Omental fat pad (tissue), 4 donors: ENCODE data around the gene KIAA0753. TPM values are rescaled to one million over a fixed set of nuclear protein-coding genes. Genes with fewer than 3 reads are reported as not detected.

Experiments
- ATAC-seq: fragments of 150-250 bp; one replicate; pipeline ENCODE4 v1.9.1; 2016; ENCODE audit warnings: mild to moderate bottlenecking, moderate library complexity; ENCODE audit not compliant: low FRiP score
- DNase-seq: peaks from one replicate; pipeline ENCODE4 v3.0.0-alpha.2; 2019; ENCODE audit warnings: low spot score
- total RNA-seq, 4 donors: library from RNA; depleted of rRNA; stranded (reverse); fragments of >200 nt; gene quantifications; one replicate each; pipeline ENCODE4 v1.1.0, GENCODE V29; 2016
- TF ChIP-seq, protein P1 (sequence below), 3 donors: fragments of 450-650 bp; IDR thresholded peaks; one replicate each; pipeline ENCODE4 v1.5.1; 2016 to 2017; ENCODE audit warnings: antibody characterized with exemption in 3 of 3, mild to moderate bottlenecking in 3 of 3, moderate library complexity in 2 of 3

Gene KIAA0753
- total RNA-seq, result 10 to 100 TPM in 3 of 4 donors, 1 to 10 TPM in 1; 9.5 to 11.8 (median 11.1) TPM

DNA sequence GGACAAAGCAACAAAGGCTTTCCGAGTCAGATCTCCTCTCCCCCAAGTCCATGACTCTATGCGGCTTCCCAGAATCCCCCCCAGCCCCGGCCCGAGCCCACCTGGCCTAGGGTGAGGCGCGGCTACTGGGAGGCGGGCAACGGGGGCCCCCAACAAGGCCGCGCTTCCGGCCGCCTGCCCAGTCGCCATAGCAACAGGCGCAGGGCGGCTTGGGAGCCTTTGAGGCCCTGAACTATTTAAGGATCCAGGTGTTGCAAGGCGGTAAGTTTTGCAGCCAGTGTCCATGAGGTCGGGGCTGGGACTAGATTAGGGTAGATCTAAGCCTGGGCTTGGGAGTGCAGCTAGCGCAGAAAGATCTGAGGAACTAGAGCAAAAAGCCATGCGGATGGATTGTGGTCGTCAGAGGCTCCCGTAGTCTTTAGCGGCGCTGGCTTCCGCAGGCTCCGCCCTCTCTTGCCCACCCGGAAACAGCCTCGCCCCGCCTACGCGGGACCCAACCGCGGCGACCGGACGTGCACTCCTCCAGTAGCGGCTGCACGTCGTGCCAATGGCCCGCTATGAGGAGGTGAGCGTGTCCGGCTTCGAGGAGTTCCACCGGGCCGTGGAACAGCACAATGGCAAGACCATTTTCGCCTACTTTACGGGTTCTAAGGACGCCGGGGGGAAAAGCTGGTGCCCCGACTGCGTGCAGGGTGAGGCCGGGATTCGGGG is at the start of gene KIAA0753, which contains the start of gene TXNDC17:
TSS of gene KIAA0753 (minus strand) at position 176 of the 711 bp plus-strand sequence. CDS start 5,608 bp downstream, outside the sequence.
TSS of gene TXNDC17 (plus strand) at position 525 of the 711 bp plus-strand sequence. CDS start at position 548, 23 bp downstream.
- TF ChIP-seq, protein P1, sequence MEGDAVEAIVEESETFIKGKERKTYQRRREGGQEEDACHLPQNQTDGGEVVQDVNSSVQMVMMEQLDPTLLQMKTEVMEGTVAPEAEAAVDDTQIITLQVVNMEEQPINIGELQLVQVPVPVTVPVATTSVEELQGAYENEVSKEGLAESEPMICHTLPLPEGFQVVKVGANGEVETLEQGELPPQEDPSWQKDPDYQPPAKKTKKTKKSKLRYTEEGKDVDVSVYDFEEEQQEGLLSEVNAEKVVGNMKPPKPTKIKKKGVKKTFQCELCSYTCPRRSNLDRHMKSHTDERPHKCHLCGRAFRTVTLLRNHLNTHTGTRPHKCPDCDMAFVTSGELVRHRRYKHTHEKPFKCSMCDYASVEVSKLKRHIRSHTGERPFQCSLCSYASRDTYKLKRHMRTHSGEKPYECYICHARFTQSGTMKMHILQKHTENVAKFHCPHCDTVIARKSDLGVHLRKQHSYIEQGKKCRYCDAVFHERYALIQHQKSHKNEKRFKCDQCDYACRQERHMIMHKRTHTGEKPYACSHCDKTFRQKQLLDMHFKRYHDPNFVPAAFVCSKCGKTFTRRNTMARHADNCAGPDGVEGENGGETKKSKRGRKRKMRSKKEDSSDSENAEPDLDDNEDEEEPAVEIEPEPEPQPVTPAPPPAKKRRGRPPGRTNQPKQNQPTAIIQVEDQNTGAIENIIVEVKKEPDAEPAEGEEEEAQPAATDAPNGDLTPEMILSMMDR (IDR thresholded peaks at IDR 0.05), result no peak
- DNase-seq (peak; percentile 85), ATAC-seq (peak; percentile 94)

DNA sequence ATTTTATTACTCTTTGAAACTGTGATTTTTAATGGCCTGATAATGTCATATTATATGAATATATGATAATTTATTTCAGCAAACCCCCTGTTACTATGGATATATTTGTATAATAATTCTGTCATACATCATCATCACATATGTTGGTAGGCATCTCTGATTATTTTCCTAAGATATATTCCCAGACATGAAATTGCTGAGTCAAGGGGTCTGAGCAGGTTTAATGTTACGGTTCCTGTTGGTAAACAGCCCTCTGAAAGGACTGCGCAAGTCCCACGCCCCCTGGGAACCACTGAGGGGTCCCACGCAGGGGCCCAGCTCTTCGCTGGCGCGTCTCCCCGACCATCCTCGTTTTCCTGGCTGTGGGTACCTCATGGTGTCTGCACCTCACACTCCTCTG is 48.4 kb upstream of the KIAA0753 start:
- TF ChIP-seq, protein P1 (IDR thresholded peaks at IDR 0.05), result no peak
- ATAC-seq, result no peak

DNA sequence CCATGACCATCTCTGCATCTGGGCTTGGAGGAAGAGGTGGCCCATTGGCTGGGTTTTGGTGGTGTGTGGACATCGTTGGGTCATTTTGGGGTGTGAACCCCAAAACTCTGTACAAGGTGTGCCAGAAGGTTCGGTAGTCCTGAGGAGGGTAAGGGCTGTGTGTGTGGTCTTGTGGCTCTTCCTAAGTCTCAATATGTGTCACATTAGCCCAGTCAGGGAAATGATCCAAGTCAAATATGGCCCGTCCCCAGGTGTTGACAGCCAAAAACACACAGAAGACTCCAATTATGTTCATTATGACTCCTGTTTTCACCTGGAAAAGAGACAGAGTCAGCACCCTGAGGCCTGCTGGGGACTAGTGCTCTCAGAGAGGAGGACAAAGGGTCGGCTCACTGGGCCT is 45.5 kb upstream of the KIAA0753 start:
- DNase-seq, result no peak
- ATAC-seq, result no peak
- TF ChIP-seq, protein P1 (IDR thresholded peaks at IDR 0.05), result no peak

More for the DNA sequence above, 48.4 kb upstream of the KIAA0753 start:
- no peak for DNase-seq

DNA sequence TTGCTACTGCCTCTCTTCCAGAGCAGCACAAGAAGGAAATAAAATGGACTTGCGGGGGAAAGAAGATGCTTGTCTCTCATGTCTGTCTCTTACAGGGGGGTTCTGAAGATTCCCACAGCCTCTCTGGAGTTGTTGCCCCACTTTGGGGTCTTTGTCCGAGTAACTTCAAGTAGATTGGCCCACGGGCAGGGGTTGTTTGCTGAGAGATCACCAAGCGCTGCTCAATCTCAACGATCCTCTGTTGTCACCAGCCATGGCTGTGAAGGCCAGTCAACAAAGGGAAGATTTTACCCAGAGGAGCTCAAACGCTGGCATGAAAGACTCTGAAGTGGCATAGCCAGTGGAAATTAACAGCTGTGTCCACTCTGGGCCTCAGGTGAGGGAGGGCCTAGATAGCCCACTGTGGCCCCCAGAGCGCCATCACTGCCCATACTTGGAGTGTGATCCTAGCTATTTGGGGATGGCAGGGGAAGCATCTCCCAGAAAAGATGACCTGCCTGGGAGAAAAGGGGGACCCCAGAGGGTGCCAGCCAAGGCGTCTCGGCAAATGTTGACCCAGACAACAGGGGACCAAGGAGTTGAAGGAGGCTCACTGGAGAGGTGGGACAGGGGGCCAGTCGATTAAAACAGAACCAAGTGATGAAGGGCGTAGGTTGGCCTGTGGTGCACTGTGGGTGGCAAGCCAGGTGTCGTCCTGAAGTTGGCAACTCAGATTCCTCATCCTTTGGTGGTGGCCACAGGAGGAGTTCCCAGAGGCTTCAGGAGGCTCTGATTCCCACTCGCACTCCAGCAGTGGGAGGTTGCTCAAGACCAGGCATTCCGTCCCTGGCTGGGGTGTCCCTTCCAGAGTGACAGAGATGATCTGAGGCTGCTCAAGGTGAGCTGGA is 44.6 kb upstream of the KIAA0753 start:
- DNase-seq (no peak), ATAC-seq (no peak)
- TF ChIP-seq, protein P1 (IDR thresholded peaks at IDR 0.05), result no peak

DNA sequence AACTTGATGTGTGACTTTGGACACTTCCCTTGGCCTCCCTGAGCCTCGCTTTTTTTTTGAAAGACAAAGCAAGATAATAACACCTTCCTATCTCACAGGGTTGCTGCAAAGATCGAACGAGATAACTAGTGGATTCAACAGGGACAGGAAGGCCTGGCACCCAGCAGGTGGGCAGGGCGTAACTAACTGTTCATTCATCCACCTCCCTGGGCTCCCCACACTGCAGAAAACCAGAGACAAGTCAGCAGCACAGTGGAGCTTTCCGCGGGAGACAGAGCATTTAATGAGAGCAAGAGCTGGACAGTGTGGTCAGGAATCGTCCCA is 43.9 kb upstream of the KIAA0753 start:
- DNase-seq, result no peak
- ATAC-seq, result no peak
- TF ChIP-seq, protein P1 (IDR thresholded peaks at IDR 0.05), result no peak

GRCh38 chr17:6683730-6684459 is 43.4 kb upstream of the KIAA0753 start:
- TF ChIP-seq, protein P1 (IDR thresholded peaks at IDR 0.05), result no peak
- ATAC-seq (no peak), DNase-seq (no peak)
